Immature natural killer cell (primary cell): ENCODE data around the gene RPS6KA2. TPM values are rescaled to one million over a fixed set of nuclear protein-coding genes. Genes with fewer than 3 reads are reported as not detected.
"Not testable (repeated sequence)": the region's sequence is repeated elsewhere in the genome, so short reads cannot be mapped to it uniquely, and the experiment has no call there.

Experiments
- DNase-seq, 3 donors: peaks; one replicate each; pipeline ENCODE4 v3.0.0; 2022; ENCODE audit warnings: mixed read lengths in 1 of 3
- H3K27ac Mint-ChIP-seq, 6 donors: one replicate each; pipeline ENCODE4 v1.8.0; 2020; ENCODE audit warnings: mixed read lengths in 6 of 6, mild to moderate bottlenecking in 5 of 6, inconsistent platforms in 4 of 6, moderate library complexity in 3 of 6
- H3K27me3 Mint-ChIP-seq, 3 donors: one replicate each; pipeline ENCODE4 v1.8.0; 2020 to 2021; ENCODE audit warnings: low read depth in 3 of 3, mild to moderate bottlenecking in 3 of 3, mixed read lengths in 3 of 3, moderate library complexity in 3 of 3, inconsistent platforms in 1 of 3
- H3K36me3 Mint-ChIP-seq, 3 donors: one replicate each; pipeline ENCODE4 v1.8.0; 2020; ENCODE audit warnings: mixed read lengths in 3 of 3, inconsistent platforms in 2 of 3, mild to moderate bottlenecking in 2 of 3
- H3K4me1 Mint-ChIP-seq, 2 donors: one replicate each; pipeline ENCODE4 v1.8.0; 2020; ENCODE audit warnings: inconsistent platforms in 2 of 2, mild to moderate bottlenecking in 2 of 2, mixed read lengths in 2 of 2, moderate library complexity in 1 of 2
- H3K4me3 Mint-ChIP-seq, 5 donors: one replicate each; pipeline ENCODE4 v1.8.0; 2020; ENCODE audit warnings: mild to moderate bottlenecking in 5 of 5, mixed read lengths in 5 of 5, inconsistent platforms in 3 of 5, moderate library complexity in 3 of 5
- H3K9me3 Mint-ChIP-seq, 6 donors: one replicate each; pipeline ENCODE4 v1.8.0; 2020; ENCODE audit warnings: mild to moderate bottlenecking in 6 of 6, mixed read lengths in 6 of 6, inconsistent platforms in 4 of 6, moderate library complexity in 3 of 6
- polyA plus RNA-seq, 3 donors: library from polyadenylated mRNA; unstranded; fragments of 300-500 nt; fragmentation: Illumina TruSeq; gene quantifications; one replicate each; pipeline ENCODE4 v1.2.3, GENCODE V29; 2021

RPS6KA2 gene
- polyA plus RNA-seq, 3 donors from 2014 or later, result 2.5 to 5.3 (median 3.4) TPM

GRCh38 chr6:166581801-166582200 lies 45.2 kb downstream of the RPS6KA2 start:
- DNase-seq, H3K9me3 Mint-ChIP-seq, H3K27ac Mint-ChIP-seq, H3K27me3 Mint-ChIP-seq, H3K4me3 Mint-ChIP-seq, H3K36me3 Mint-ChIP-seq: not testable (repeated sequence)
- H3K4me1 Mint-ChIP-seq, result peaks cover under 1 to 19% of the 10 kb centered on the region in 2 donors

- Mint-ChIP-seq H3K27me3 (peaks cover 0 to 3% (median 1%) of the 10 kb centered on the region in 3 donors), H3K27ac (no peak overlapping the region), H3K4me3 (no peak overlapping the region), H3K9me3 (peaks cover 0 to 5% (median 3%) of the 10 kb centered on the region in 6 donors), H3K4me1 (peaks cover 0 to 19% of the 10 kb centered on the region in 2 donors), H3K36me3 (peaks cover 4 to 5% (median 5%) of the 10 kb centered on the region in 3 donors)
- no peak for DNase-seq
Measured at GRCh38 chr6:166581091-166581511, 46.0 kb downstream of the RPS6KA2 start.

GRCh38 chr6:166580076-166581050 lies 46.7 kb downstream of the RPS6KA2 start:
- no peak for DNase-seq
- peaks cover 0 to 8% (median 4%) of the 10 kb centered on the region in 6 donors for H3K9me3 Mint-ChIP-seq

DNA sequence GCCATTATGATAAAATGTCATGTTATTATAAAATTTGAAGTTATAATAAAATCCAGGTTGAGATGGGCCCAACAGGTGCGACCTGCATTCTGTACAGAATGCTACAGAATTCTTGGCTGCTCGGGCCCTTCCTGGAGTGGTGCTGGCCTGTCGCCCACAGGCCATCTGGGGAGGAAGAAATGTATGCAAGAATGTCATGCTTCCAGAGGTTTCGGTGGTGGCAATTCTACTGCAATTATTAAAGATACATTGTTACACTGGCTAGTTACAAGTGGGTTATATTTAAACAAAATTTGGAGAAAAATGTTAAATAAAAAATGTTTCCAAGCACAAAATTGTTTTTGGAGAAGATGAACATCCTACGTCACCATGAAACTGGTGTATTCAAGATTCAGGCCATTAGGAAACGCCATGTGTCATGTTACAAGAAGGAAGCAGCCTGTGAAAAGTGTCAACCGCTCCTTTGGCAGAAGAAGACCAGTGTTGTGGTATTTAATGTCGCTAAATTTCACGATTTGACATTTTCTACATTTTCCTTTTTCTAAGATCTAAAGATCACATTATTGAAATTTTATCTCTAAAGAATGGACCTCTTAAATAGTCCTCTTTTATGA lies 47.7 kb downstream of the RPS6KA2 start:
- peaks cover 4 to 11% (median 6%) of the 10 kb centered on the region in 3 donors for H3K36me3 Mint-ChIP-seq
- no peak overlapping the region for H3K27ac Mint-ChIP-seq
- DNase-seq, result no peak
- H3K4me3 Mint-ChIP-seq, result no peak overlapping the region
- peaks cover 0 to 8% (median 4%) of the 10 kb centered on the region in 6 donors for H3K9me3 Mint-ChIP-seq
- peaks cover 0 to 5% (median 1%) of the 10 kb centered on the region in 3 donors for H3K27me3 Mint-ChIP-seq
- H3K4me1 Mint-ChIP-seq, result peaks cover 0 to 14% of the 10 kb centered on the region in 2 donors

More at GRCh38 chr6:166580076-166581050, 46.7 kb downstream of the RPS6KA2 start:
- Mint-ChIP-seq H3K4me1 (peaks cover 0 to 19% of the 10 kb centered on the region in 2 donors), H3K27me3 (peaks cover 0 to 3% (median 1%) of the 10 kb centered on the region in 3 donors), H3K36me3 (peaks cover 4 to 7% (median 6%) of the 10 kb centered on the region in 3 donors), H3K27ac (no peak overlapping the region), H3K4me3 (no peak overlapping the region)

DNA sequence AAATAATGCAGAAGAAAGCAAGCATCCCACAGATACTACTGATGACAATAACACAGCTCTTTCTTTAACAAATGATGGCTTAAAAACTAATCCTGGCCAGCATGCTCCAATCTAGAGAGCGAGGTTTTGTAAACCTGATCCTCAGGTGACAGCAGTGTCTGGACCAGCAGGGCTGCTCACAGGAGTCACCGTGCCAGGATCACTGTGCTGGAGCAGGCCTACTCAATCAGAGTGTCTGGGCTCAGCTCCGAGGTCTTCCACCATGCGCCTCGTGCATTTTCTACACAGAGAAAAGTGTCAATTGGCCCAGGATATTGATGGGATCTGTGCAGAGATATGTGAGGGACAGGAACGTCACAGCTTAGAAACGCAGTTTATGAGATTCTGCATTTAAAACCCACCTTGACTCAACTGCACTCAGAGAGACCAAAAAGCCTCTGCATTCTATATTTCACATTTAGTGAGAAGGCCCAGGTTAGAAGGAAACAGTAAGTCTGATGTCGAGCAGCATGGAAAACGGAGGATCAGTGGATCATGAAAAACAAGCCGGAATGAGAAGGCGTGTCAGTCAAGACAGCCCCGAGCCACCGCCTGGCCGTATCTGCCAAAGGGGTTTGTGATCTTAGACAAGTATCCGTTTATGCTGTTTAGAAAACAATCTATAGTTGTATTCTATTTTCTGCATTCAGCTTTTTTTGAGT lies 48.4 kb downstream of the RPS6KA2 start:
- Mint-ChIP-seq H3K4me3 (no peak overlapping the region), H3K9me3 (peaks cover 0 to 8% (median 4%) of the 10 kb centered on the region in 6 donors), H3K27ac (no peak overlapping the region), H3K36me3 (peaks cover 4 to 11% (median 6%) of the 10 kb centered on the region in 3 donors), H3K4me1 (peaks cover 0 to 7% of the 10 kb centered on the region in 2 donors), H3K27me3 (peaks cover 0 to 5% (median 1%) of the 10 kb centered on the region in 3 donors)
- DNase-seq, result no peak

DNA sequence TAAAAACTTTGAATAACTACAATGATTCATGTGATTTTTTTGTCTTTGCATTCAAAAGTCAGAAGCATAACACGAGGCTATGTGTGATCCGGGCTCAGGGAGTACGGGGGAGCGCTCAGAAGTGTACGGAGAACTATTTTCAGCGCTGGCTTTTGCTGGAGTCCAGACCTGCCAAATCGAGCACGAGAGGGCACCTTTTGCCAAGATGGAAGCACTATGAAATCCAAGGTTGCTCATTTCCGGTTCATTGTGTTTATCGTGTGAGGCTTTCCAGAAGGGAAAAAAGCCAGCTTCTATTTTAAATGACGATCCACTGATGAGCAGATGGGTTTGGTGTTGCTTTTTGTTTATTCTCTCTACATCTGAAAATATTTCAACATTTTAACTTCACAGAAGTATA lies 51.8 kb downstream of the RPS6KA2 start:
- H3K27ac Mint-ChIP-seq, result no peak overlapping the region
- H3K9me3 Mint-ChIP-seq, result peaks cover 1 to 8% (median 4%) of the 10 kb centered on the region in 6 donors
- peaks cover 4 to 11% (median 6%) of the 10 kb centered on the region in 3 donors for H3K36me3 Mint-ChIP-seq
- no peak for DNase-seq
- peaks cover 0 to 3% of the 10 kb centered on the region in 2 donors for H3K4me1 Mint-ChIP-seq
- no peak overlapping the region for H3K4me3 Mint-ChIP-seq
- peaks cover 1 to 10% (median 3%) of the 10 kb centered on the region in 3 donors for H3K27me3 Mint-ChIP-seq

DNA sequence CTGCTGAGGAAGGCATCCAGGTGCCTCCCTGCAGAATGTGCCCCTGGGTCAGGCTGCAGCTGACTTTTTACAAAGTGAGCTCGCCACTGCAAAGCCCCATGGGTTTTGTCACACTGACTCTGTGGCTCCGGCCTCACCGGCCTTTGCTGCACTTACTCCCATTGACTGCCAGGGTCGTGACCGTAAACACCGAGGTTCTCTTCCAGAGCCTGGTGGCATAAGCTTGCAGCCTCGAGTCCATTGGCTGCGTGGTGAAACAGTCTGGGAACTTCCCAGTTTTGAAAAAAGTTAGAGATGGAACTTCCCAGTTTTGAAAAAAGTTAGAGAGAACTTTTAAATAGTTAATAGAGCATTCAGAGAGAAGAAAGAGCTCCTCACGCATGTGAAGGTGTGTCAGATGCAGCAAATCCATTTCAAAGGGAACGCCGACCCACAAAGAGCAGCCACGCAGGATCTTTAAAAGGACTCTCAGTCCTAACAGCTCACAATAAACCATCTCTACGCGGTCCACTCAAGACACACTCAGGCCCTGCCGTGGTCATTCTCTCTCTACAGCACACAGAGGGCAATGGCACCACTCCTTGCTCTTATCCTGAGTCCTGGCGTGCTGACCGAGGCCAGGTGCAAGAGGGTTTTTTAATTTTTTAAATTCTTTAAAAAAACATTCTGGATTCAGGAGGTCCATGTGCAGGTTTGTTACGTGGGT lies 53.4 kb downstream of the RPS6KA2 start:
- Mint-ChIP-seq H3K27ac (no peak overlapping the region), H3K4me3 (no peak overlapping the region), H3K4me1 (peaks cover 0 to 3% of the 10 kb centered on the region in 2 donors), H3K36me3 (peaks cover 4 to 11% (median 6%) of the 10 kb centered on the region in 3 donors), H3K9me3 (peaks cover 1 to 8% (median 4%) of the 10 kb centered on the region in 6 donors), H3K27me3 (peaks cover 3 to 10% (median 4%) of the 10 kb centered on the region in 3 donors)
- no peak for DNase-seq

DNA sequence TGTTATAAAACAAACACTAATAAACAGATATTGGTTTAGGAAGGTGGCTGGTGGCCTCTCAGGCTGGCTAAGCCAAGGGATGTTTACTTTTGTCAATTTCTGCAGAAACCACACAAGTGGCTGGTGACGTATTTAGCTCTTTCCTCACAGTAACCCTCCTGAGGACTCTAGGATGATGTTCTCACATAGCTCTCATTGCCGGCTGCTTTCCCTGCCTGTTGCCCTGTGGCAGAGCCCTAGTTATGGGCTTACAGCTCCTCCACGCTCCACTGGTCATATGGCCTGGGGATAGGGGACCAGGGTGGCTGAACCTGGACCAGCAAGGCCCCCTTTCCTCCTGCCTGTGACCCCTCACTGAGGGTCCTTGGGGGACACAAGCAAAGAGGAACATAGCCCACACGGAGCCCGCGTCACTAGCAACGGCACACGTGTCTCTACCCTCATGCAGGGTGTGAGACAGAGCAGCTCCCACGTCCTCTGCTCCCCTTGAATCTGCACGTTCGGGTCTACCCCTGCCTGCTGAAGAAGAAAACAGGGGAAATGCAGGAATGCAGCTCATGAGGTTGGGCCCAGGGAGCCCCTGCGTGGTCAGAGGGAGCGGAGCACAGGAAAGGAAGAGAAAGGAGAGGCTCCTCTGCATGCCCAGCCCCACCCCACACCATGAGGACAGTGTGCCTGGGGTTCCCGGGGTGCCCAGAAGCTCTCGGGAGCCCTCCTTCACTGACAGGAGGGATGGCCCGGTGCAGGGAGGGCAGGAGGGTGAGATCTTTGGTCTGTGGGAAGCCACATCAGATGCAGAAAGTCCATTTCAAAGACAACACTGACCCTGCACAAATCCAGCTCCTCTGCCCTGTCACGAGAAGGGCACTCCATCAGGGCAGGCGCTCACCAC lies 54.4 kb downstream of the RPS6KA2 start:
- peaks cover 3 to 10% (median 4%) of the 10 kb centered on the region in 3 donors for H3K27me3 Mint-ChIP-seq

GRCh38 chr6:166570929-166571713 lies 55.9 kb downstream of the RPS6KA2 start:
- H3K9me3 Mint-ChIP-seq, result peaks cover under 1 to 3% (median 1%) of the 10 kb centered on the region in 6 donors
- H3K27ac Mint-ChIP-seq, result no peak overlapping the region
- peaks cover 3 to 9% (median 4%) of the 10 kb centered on the region in 3 donors for H3K27me3 Mint-ChIP-seq
- DNase-seq, result no peak
- peaks cover 0 to 7% (median 1%) of the 10 kb centered on the region in 3 donors for H3K36me3 Mint-ChIP-seq
- H3K4me3 Mint-ChIP-seq, result no peak overlapping the region
- H3K4me1 Mint-ChIP-seq, result peaks cover 0 to 3% of the 10 kb centered on the region in 2 donors

More for the DNA sequence above, 54.4 kb downstream of the RPS6KA2 start:
- peaks cover 0 to 3% of the 10 kb centered on the region in 2 donors for H3K4me1 Mint-ChIP-seq
- DNase-seq, result no peak
- H3K36me3 Mint-ChIP-seq, result peaks cover 4 to 11% (median 6%) of the 10 kb centered on the region in 3 donors
- no peak overlapping the region for H3K4me3 Mint-ChIP-seq
- H3K9me3 Mint-ChIP-seq, result peaks cover 1 to 8% (median 4%) of the 10 kb centered on the region in 6 donors
- peak overlapping the region in 1 of 6 donors; percentile 73 for H3K27ac Mint-ChIP-seq

DNA sequence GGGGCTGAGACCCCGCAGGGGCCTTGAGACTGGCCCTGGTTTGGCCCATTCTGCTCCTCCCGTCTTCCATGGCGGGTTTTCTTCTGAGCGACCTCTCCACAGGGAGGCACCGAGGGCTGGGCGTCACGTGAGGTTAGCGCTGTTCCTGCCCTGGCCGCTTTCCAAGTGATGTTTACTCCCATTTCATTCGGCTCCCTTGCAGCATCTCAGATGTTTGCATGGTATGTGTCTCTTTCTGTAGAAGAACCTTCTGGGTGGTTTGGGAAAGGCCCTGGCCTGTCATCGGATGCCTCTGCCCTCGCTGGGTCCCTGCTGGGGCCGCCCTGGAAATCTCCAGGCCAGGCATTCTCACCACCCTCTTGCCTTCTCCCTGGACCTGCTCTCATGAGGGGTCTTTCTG lies 57.8 kb downstream of the RPS6KA2 start:
- Mint-ChIP-seq H3K9me3 (peaks cover 0 to 1% (median 0%) of the 10 kb centered on the region in 6 donors), H3K4me1 (peaks cover 0 to 3% of the 10 kb centered on the region in 2 donors), H3K4me3 (no peak overlapping the region), H3K36me3 (no peaks in the 10 kb centered on the region), H3K27me3 (peaks cover 3 to 7% (median 4%) of the 10 kb centered on the region in 3 donors), H3K27ac (no peak overlapping the region)
- DNase-seq, result no peak

- Mint-ChIP-seq H3K27ac (no peak overlapping the region), H3K36me3 (no peaks in the 10 kb centered on the region), H3K9me3 (no peaks in the 10 kb centered on the region), H3K4me1 (peaks cover 0 to 3% of the 10 kb centered on the region in 2 donors), H3K27me3 (peaks cover 3 to 11% (median 4%) of the 10 kb centered on the region in 3 donors), H3K4me3 (no peak overlapping the region)
- no peak for DNase-seq
Measured at GRCh38 chr6:166567813-166568212, 59.2 kb downstream of the RPS6KA2 start.
